CD14-positive monocyte (primary cell): ENCODE data around the gene CBLC. TPM values are rescaled to one million over a fixed set of nuclear protein-coding genes. Genes with fewer than 3 reads are reported as not detected.

Source experiments
- DNase-seq, 3 donors: peaks; one replicate each; pipeline ENCODE4 v3.0.0-alpha.2; 2011 to 2022
- H2AFZ ChIP-seq: 2 replicates; pipeline ENCODE4 v1.6.0; 2012; ENCODE audit warnings: mild to moderate bottlenecking, low read depth, low read length, inconsistent platforms; ENCODE audit not compliant: insufficient read depth, poor library complexity, severe bottlenecking
- H3K27ac ChIP-seq, 2 donors: 1 replicate in 1 of 2; 2 replicates in 1 of 2; pipeline ENCODE4 v1.5.1; 2012 to 2013; ENCODE audit warnings: low read length in 2 of 2, control low read depth in 1 of 2, inconsistent platforms in 1 of 2, low read depth in 1 of 2, mild to moderate bottlenecking in 1 of 2
- H3K27me3 ChIP-seq, 2 donors: one replicate each; pipeline versions ENCODE4 v1.6.0 to v1.6.1; 2011 to 2013; ENCODE audit warnings: low read length in 2 of 2; ENCODE audit not compliant: control insufficient read depth in 2 of 2, insufficient read depth in 2 of 2
- H3K36me3 ChIP-seq, 2 donors: replicated peaks in 1 of 2; 1 replicate in 1 of 2; 2 replicates in 1 of 2; pipeline versions ENCODE4 v1.5.1 to v1.6.1; 2012 to 2013; ENCODE audit warnings: low read length in 2 of 2, control low read depth in 1 of 2, inconsistent platforms in 1 of 2, mild to moderate bottlenecking in 1 of 2; ENCODE audit not compliant: insufficient read depth in 2 of 2, control insufficient read depth in 1 of 2
- H3K4me1 ChIP-seq, 2 donors: 1 replicate in 1 of 2; 2 replicates in 1 of 2; pipeline versions ENCODE4 v1.5.1 to v1.6.1; 2012 to 2013; ENCODE audit warnings: low read length in 2 of 2, control low read depth in 1 of 2, inconsistent platforms in 1 of 2, mild to moderate bottlenecking in 1 of 2, moderate library complexity in 1 of 2; ENCODE audit not compliant: insufficient read depth in 2 of 2, control insufficient read depth in 1 of 2
- H3K4me2 ChIP-seq: replicated peaks from 2 replicates; pipeline ENCODE3; 2012; ENCODE audit warnings: low read length, moderate library complexity, mild to moderate bottlenecking; ENCODE audit not compliant: poor library complexity, severe bottlenecking; ENCODE audit errors: extremely low read depth
- H3K4me3 ChIP-seq, 3 experiments: fragments of 200-600 bp in 1 of 3; sonication (generic) in 1 of 3; replicated peaks in 1 of 3; 1 replicate in 2 of 3; 2 replicates in 1 of 3; pipeline ENCODE4 v1.5.1; 2011 to 2013; ENCODE audit warnings: low read length in 3 of 3, mild to moderate bottlenecking in 3 of 3, control low read depth in 2 of 3, low read depth in 2 of 3, inconsistent platforms in 1 of 3, moderate library complexity in 1 of 3
- H3K79me2 ChIP-seq: 2 replicates; pipeline ENCODE4 v1.6.0; 2012; ENCODE audit warnings: mild to moderate bottlenecking, control low read depth, inconsistent platforms, low read length, moderate library complexity; ENCODE audit not compliant: insufficient read depth
- H3K9ac ChIP-seq: 2 replicates; pipeline ENCODE4 v1.6.0; 2017; ENCODE audit warnings: low read length, mild to moderate bottlenecking; ENCODE audit not compliant: insufficient read depth, poor library complexity, severe bottlenecking
- H3K9me3 ChIP-seq, 2 donors: replicated peaks in 1 of 2; 1 replicate in 1 of 2; 2 replicates in 1 of 2; pipeline versions ENCODE4 v1.5.1 to v1.6.1; 2012 to 2013; ENCODE audit warnings: low read length in 2 of 2, control low read depth in 1 of 2; ENCODE audit not compliant: control insufficient read depth in 1 of 2, insufficient read depth in 1 of 2
- H4K20me1 ChIP-seq: 2 replicates; pipeline ENCODE4 v1.6.0; 2012; ENCODE audit warnings: mild to moderate bottlenecking, low read length, control low read depth, moderate library complexity; ENCODE audit not compliant: insufficient read depth
- H3K27ac Mint-ChIP-seq, 7 donors: one replicate each; pipeline ENCODE4 v1.8.0; 2020; ENCODE audit warnings: mild to moderate bottlenecking in 7 of 7, mixed read lengths in 7 of 7, moderate library complexity in 6 of 7, inconsistent platforms in 2 of 7
- H3K27me3 Mint-ChIP-seq, 3 donors: one replicate each; pipeline ENCODE4 v1.8.0; 2021 to 2022; ENCODE audit warnings: low read depth in 3 of 3, mild to moderate bottlenecking in 3 of 3, mixed read lengths in 3 of 3, moderate library complexity in 3 of 3, inconsistent platforms in 1 of 3
- H3K36me3 Mint-ChIP-seq, 2 donors: one replicate each; pipeline ENCODE4 v1.8.0; 2020; ENCODE audit warnings: mixed read lengths in 2 of 2, inconsistent platforms in 1 of 2, mild to moderate bottlenecking in 1 of 2
- H3K4me1 Mint-ChIP-seq: one replicate; pipeline ENCODE4 v1.8.0; 2020; ENCODE audit warnings: mild to moderate bottlenecking, mixed read lengths
- H3K4me3 Mint-ChIP-seq, 2 donors: one replicate each; pipeline ENCODE4 v1.8.0; 2020; ENCODE audit warnings: mild to moderate bottlenecking in 2 of 2, mixed read lengths in 2 of 2, moderate library complexity in 1 of 2
- H3K9me3 Mint-ChIP-seq, 7 donors: one replicate each; pipeline ENCODE4 v1.8.0; 2020 to 2022; ENCODE audit warnings: mixed read lengths in 7 of 7, mild to moderate bottlenecking in 6 of 7, moderate library complexity in 6 of 7, inconsistent platforms in 2 of 7
- WGBS: methylation state at CpG from one replicate; pipeline ENCODE4 v1.1.5; 2013; ENCODE audit warnings: missing lambda C conversion rate; ENCODE audit not compliant: insufficient coverage; 5-methylcytosine and 5-hydroxymethylcytosine counted together
- intact Hi-C, 2 donors: fragments of 100-400 bp; cut with micrococcal nuclease; formaldehyde crosslinking; loops; one replicate each; pipeline versions ENCODE4 v1.15.0 to v1.15.1; 2023
- polyA plus RNA-seq, 3 donors: library from polyadenylated mRNA; depleted of rRNA in 1 of 3; unstranded in 2 of 3; stranded (reverse) in 1 of 3; fragments of 300-500 nt in 2 of 3; fragments of >200 nt in 1 of 3; fragmentation: Illumina TruSeq in 2 of 3; gene quantifications; 1 replicate in 2 of 3; 2 replicates in 1 of 3; pipeline ENCODE4 v1.2.3, GENCODE V29; 2012 to 2021
- TF ChIP-seq, protein P1 (sequence below): fragments of 200-600 bp; IDR thresholded peaks from one replicate; pipeline ENCODE4 v1.8.0; 2022; ENCODE audit warnings: antibody characterized with exemption, mild to moderate bottlenecking

The CBLC gene
- polyA plus RNA-seq, 3 donors = not detected

DNA sequence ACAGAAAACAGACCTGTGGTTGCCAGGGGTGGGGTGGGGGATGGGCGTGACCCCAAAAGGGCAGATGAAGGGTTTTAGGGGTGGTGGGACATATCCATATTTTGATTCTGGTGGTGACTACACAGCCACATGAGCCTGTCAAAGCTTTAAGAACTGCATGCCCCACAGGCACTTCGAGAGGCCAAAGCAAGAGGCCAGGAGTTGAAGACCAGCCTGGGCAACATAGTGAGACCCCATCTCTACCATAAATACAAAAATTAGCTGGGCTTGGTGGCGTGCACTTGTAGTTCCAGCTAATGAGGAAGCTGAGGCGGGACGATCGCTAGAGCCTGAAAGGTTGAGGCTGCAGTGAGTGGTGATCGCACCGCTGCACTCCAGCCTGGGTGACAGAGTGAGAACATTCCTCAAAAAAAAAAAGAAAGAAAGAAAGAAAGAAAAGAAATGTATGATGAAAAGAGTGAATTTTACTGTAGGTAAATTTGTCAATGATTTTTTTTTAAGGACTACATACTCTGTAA is 48.1 kb upstream of the CBLC start:
- H3K4me3 Mint-ChIP-seq = peak overlapping the region in 1 of 2 donors; percentile 30
- Histone ChIP-seq H3K9me3 (no peaks in the 10 kb centered on the region), H3K4me2 (no peak overlapping the region), H3K9ac (no peak overlapping the region), H3K27me3 (no peaks in the 10 kb centered on the region), H3K36me3 (no peaks in the 10 kb centered on the region), H3K4me1 (peaks cover 25 to 45% of the 10 kb centered on the region in 2 donors), H2AFZ (no peak overlapping the region), H3K4me3 (no peak overlapping the region), H4K20me1 (no peaks in the 10 kb centered on the region), H3K27ac (no peak overlapping the region), H3K79me2 (no peaks in the 10 kb centered on the region)
- peaks cover 46% of the 10 kb centered on the region for H3K4me1 Mint-ChIP-seq
- TF ChIP-seq, protein P1, sequence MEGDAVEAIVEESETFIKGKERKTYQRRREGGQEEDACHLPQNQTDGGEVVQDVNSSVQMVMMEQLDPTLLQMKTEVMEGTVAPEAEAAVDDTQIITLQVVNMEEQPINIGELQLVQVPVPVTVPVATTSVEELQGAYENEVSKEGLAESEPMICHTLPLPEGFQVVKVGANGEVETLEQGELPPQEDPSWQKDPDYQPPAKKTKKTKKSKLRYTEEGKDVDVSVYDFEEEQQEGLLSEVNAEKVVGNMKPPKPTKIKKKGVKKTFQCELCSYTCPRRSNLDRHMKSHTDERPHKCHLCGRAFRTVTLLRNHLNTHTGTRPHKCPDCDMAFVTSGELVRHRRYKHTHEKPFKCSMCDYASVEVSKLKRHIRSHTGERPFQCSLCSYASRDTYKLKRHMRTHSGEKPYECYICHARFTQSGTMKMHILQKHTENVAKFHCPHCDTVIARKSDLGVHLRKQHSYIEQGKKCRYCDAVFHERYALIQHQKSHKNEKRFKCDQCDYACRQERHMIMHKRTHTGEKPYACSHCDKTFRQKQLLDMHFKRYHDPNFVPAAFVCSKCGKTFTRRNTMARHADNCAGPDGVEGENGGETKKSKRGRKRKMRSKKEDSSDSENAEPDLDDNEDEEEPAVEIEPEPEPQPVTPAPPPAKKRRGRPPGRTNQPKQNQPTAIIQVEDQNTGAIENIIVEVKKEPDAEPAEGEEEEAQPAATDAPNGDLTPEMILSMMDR = no peak
- peaks cover 0 to 2% of the 10 kb centered on the region in 2 donors for H3K36me3 Mint-ChIP-seq
- no peak for DNase-seq
- H3K27me3 Mint-ChIP-seq = peaks cover 3 to 7% (median 5%) of the 10 kb centered on the region in 3 donors
- intact Hi-C loops = loop anchor here in 1 of 2 donors (5.0 to 10.0 kb wide), 3 partner anchors 37 to 115 kb away; partner anchors contain the start of gene NECTIN2
- 71% methylated on average over 1 of the region's 8 CpGs for WGBS
- no peak overlapping the region for H3K27ac Mint-ChIP-seq
- peaks cover 0 to 3% (median 0%) of the 10 kb centered on the region in 7 donors for H3K9me3 Mint-ChIP-seq

DNA sequence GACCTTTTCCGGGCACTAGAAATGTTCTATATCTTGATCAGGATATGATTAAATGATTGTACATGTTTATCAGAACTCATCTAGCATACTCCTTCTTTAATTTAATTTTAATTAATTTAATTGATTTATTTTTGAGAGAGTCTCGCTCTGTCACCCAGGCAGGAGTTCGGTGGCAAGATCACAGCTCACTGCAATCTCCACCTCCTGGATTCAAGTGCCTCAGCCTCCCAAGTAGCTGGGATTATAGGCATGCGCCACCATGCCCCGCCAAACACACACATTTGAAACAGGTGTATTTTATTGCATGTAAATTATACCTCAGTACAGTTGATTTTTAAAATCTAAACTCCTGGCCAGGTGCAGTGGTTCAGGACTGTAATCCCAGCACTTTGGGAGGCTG is 46.6 kb upstream of the CBLC start:
- H3K27me3 Mint-ChIP-seq = peaks cover 2 to 5% (median 3%) of the 10 kb centered on the region in 3 donors
- no peak overlapping the region for H3K4me3 Mint-ChIP-seq
- Histone ChIP-seq H3K79me2 (no peaks in the 10 kb centered on the region), H3K4me1 (peaks cover 26 to 44% of the 10 kb centered on the region in 2 donors), H3K9me3 (no peaks in the 10 kb centered on the region), H3K27me3 (no peaks in the 10 kb centered on the region), H3K27ac (no peak overlapping the region), H3K9ac (no peak overlapping the region), H2AFZ (no peak overlapping the region), H3K4me3 (no peak overlapping the region), H4K20me1 (no peaks in the 10 kb centered on the region), H3K36me3 (no peaks in the 10 kb centered on the region), H3K4me2 (no peak overlapping the region)
- H3K4me1 Mint-ChIP-seq = peaks cover 45% of the 10 kb centered on the region
- no CpG with 5 or more reads among the region's 5 CpGs for WGBS
- peaks cover 0 to 5% (median 0%) of the 10 kb centered on the region in 7 donors for H3K9me3 Mint-ChIP-seq
- TF ChIP-seq, protein P1 = no peak
- intact Hi-C loops = loop anchor here in 1 of 2 donors (5.0 kb wide), 1 partner anchor 39 kb away; no protein-coding TSS in a partner anchor
- no peak overlapping the region for H3K27ac Mint-ChIP-seq
- DNase-seq = no peak
- peaks cover 0 to 2% of the 10 kb centered on the region in 2 donors for H3K36me3 Mint-ChIP-seq
